Astrocyte of the cerebellum (primary cell): ENCODE data around the gene PLA2G4B.

Experiments
- DNase-seq: peaks from one replicate; pipeline ENCODE4 v3.0.0-alpha.2; 2011; ENCODE audit warnings: low read depth
- H3K4me3 ChIP-seq: 2 replicates; pipeline ENCODE4 v1.5.1; 2011; ENCODE audit warnings: mild to moderate bottlenecking, low read depth, low read length, moderate library complexity
- in situ Hi-C: cut with HindIII; loops from 2 replicates; pipeline ENCODE4 v1.10.0; 2017; ENCODE audit warnings: low sequenced_read_pairs
- TF ChIP-seq, protein P1 (sequence below): IDR thresholded peaks from 2 replicates; pipeline ENCODE4 v1.5.1; 2012; ENCODE audit warnings: low read length, low read depth, moderate library complexity, mild to moderate bottlenecking; ENCODE audit errors: missing control alignments

Gene PLA2G4B

DNA sequence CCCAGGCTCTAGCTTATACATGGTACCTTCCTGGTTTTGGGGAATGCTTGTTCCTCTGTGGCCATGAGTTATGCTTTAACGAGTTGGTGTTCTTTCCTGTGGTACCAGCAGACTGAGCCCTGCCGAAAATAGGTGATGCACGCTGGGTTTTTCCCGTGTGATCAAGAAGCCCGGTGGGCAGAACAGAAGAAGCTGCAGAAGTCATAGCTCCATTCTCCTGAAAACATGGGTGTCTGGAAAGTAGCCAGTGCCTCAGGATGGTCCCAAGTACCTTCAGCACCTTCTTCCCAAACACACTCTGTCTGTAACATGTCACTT, 39.2 kb upstream of the PLA2G4B start:
- no peak for DNase-seq
- in situ Hi-C loops = loop anchor here (25.0 kb wide), 1 partner anchor 88 kb away; the partner anchor contains the start of gene SPTBN5
- TF ChIP-seq, protein P1, sequence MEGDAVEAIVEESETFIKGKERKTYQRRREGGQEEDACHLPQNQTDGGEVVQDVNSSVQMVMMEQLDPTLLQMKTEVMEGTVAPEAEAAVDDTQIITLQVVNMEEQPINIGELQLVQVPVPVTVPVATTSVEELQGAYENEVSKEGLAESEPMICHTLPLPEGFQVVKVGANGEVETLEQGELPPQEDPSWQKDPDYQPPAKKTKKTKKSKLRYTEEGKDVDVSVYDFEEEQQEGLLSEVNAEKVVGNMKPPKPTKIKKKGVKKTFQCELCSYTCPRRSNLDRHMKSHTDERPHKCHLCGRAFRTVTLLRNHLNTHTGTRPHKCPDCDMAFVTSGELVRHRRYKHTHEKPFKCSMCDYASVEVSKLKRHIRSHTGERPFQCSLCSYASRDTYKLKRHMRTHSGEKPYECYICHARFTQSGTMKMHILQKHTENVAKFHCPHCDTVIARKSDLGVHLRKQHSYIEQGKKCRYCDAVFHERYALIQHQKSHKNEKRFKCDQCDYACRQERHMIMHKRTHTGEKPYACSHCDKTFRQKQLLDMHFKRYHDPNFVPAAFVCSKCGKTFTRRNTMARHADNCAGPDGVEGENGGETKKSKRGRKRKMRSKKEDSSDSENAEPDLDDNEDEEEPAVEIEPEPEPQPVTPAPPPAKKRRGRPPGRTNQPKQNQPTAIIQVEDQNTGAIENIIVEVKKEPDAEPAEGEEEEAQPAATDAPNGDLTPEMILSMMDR = no peak
- no peak overlapping the region for H3K4me3 ChIP-seq

DNA sequence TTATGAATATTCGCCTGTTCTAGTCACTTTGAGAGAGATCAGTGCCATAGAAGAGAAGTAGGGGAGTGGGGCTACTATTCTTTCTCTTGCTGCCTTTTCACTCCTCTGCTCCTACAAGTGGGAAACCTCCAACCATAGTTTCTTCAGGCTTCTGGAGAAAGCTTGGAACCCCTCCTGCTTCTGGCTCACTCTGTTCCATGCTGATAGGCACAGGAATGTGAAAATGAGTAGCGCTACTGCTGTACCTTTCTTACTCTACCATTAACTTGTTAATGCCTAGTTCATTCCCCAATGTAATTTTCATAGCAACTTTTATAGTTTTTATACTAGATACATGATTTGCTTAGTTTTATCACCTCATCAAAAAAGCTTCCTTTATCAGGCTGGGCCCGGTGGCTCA, 37.5 kb upstream of the PLA2G4B start:
- TF ChIP-seq, protein P1 = no peak
- H3K4me3 ChIP-seq = no peak overlapping the region
- in situ Hi-C loops = no loop called here
- no peak for DNase-seq

DNA sequence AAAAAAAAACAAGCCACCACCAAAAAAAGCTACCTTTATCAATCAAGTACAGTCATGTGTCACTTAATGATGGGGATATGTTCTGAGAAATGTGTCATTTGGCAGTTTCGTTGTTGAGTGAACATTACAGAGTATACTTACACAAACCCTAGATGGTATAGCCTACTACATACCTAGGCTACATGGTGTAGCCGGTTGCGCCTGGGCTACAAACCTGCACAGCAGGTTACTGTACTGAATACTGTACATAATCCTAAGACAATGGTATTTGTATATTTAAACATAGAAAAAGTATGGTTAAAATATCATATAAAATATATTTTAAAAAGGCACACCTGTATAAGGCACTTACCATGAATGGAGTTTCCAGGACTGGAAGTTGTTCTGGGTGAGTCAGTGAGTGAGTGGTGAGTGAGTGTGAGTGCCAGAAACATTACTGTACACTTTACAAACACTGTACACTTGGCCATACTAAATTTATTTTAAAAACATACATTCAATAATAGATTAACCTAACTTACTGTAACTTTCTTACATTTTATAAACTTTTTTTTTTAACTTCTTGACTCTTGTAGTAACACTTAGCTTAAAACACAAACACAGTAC, 36.7 kb upstream of the PLA2G4B start:
- TF ChIP-seq, protein P1 = no peak
- no peak overlapping the region for H3K4me3 ChIP-seq
- no peak for DNase-seq
- in situ Hi-C loops = no loop called here

DNA sequence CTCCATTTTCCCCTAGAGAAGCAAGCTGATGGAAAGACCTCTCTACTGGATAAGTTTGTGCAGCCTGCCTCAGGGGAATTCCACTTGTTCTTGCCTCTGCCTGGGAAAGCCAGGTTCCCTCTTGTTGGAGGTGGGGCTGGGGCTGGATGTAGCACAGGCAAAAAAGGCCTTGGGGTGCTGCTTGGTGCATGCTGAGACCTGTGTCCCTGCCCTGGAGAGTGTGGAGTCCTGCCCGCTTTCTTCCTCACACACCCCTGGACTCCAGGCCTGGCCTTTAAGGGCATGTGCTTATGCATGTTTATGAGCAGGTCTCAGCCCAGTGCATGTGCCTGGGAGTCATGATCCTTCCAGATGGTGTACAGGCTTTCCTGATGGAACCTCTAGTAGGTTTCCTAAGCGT, 34.3 kb upstream of the PLA2G4B start:
- in situ Hi-C loops = no loop called here
- TF ChIP-seq, protein P1 = no peak
- DNase-seq = no peak
- H3K4me3 ChIP-seq = no peak overlapping the region

DNA sequence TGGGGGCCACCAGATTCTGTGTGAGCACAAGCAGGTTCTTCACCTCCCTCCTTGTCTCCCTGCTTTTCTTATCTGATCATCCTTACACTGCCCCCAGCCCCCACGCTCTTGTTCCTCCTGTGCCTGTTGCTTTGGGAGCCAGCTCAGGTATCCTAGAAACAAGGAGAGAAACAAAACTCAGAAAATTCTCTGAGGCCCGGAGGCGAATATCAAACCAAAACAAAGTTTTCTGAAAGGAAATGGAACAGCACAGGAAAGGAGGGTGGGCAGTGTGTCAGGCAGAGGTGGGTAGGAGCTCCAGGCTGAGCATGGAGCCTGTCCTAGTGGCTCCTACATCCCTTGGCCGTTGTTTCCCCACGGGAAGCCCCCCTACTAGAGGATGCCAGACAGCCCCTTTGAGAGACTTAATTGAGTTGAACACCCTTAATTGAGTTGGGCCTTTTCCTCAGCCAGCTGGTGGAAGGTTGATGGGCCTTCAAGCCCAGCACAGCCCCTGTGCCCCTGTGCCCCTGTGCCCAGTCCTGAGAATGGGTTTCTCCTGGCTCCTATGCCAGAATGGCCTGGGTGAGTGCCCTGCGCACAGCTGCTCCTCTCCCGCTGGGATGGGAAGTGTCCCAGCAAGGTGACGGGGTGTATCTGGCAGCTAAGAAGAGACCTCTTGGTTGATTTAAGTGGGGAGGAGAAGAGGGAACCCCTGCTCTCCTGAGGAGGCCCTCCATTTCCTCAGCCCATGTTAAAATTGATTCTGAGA, 33.6 kb upstream of the PLA2G4B start:
- TF ChIP-seq, protein P1 = no peak
- in situ Hi-C loops = no loop called here
- DNase-seq = no peak
- H3K4me3 ChIP-seq = no peak overlapping the region

DNA sequence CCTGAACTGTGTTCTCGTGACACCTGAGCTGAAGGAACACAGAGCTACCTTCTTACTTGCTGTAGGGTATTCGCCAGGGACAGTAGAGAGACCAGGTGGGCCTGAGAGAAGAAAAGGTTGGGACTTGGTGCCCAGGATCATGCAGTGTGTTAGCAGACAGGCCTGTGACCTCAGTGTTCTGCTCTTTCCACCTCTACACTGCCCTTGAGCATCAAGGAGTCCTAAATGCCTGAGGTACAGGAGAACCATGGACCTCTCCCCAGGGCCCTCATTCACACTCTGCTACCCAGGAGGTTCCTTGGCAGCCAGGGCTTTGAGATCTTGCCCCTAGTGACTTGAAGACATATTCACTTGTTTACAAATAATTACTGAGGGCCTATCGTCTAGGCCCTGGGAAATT, 32.9 kb upstream of the PLA2G4B start:
- in situ Hi-C loops = no loop called here
- no peak overlapping the region for H3K4me3 ChIP-seq

More for the DNA sequence above, 32.9 kb upstream of the PLA2G4B start:
- DNase-seq = no peak
- TF ChIP-seq, protein P1 = no peak
